HG03457 (cell line): Measurements from ENCODE around the gene EGFR.
"Not testable (repeated sequence)": the region's sequence is repeated elsewhere in the genome, so short reads cannot be mapped to it uniquely, and the experiment has no call there.

Experiments
- ATAC-seq: cut with Tn5 transposase; IDR thresholded peaks from one replicate; pipeline ENCODE4 v1.9.1; 2021; ENCODE audit warnings: moderate number of reproducible peaks; ENCODE audit not compliant: unreplicated experiment

The EGFR gene

GRCh38 chr7:55164527-55164926, 145.7 kb downstream of the EGFR start:
- no peak for ATAC-seq

GRCh38 chr7:55165176-55165861, 146.5 kb downstream of the EGFR start:
- no peak for ATAC-seq

GRCh38 chr7:55167296-55167695, 148.5 kb downstream of the EGFR start:
- ATAC-seq = not testable (repeated sequence)

- no peak for ATAC-seq
Measured at GRCh38 chr7:55170335-55171069, 151.7 kb downstream of the EGFR start.

GRCh38 chr7:55171157-55171556, 152.3 kb downstream of the EGFR start:
- no peak for ATAC-seq

- ATAC-seq = no peak
Measured at GRCh38 chr7:55172161-55172560, 153.3 kb downstream of the EGFR start.

- ATAC-seq = no peak
Measured at GRCh38 chr7:55172881-55173609, 154.2 kb downstream of the EGFR start.

GRCh38 chr7:55173671-55174070, 154.9 kb downstream of the EGFR start:
- ATAC-seq = no peak

GRCh38 chr7:55174456-55174855, 155.6 kb downstream of the EGFR start:
- ATAC-seq = no peak

- no peak for ATAC-seq
Measured at GRCh38 chr7:55174856-55175255, 156.0 kb downstream of the EGFR start.

- no peak for ATAC-seq
Measured at GRCh38 chr7:55177068-55177530, 158.3 kb downstream of the EGFR start.

- no peak for ATAC-seq
Measured at GRCh38 chr7:55177589-55178261, 158.9 kb downstream of the EGFR start.

- no peak for ATAC-seq
Measured at GRCh38 chr7:55178292-55178862, 159.6 kb downstream of the EGFR start.

GRCh38 chr7:55178863-55179773, 160.3 kb downstream of the EGFR start:
- no peak for ATAC-seq

GRCh38 chr7:55179931-55180682, 161.3 kb downstream of the EGFR start:
- no peak for ATAC-seq

- no peak for ATAC-seq
Measured at GRCh38 chr7:55180963-55181542, 162.2 kb downstream of the EGFR start.

- no peak for ATAC-seq
Measured at GRCh38 chr7:55181762-55182161, 162.9 kb downstream of the EGFR start.

GRCh38 chr7:55183897-55184296, 165.1 kb downstream of the EGFR start:
- no peak for ATAC-seq

- no peak for ATAC-seq
Measured at GRCh38 chr7:55185321-55185802, 166.5 kb downstream of the EGFR start.
